Astrocyte of the cerebellum (primary cell): ENCODE measurements around the gene MRC1.

Experiments used
- DNase-seq: peaks from one replicate; pipeline ENCODE4 v3.0.0-alpha.2; 2011; ENCODE audit warnings: low read depth
- H3K4me3 ChIP-seq: 2 replicates; pipeline ENCODE4 v1.5.1; 2011; ENCODE audit warnings: mild to moderate bottlenecking, low read depth, low read length, moderate library complexity
- CTCF ChIP-seq: IDR thresholded peaks from 2 replicates; pipeline ENCODE4 v1.5.1; 2012; ENCODE audit warnings: low read length, low read depth, moderate library complexity, mild to moderate bottlenecking; ENCODE audit errors: missing control alignments
- in situ Hi-C: cut with HindIII; loops from 2 replicates; pipeline ENCODE4 v1.10.0; 2017; ENCODE audit warnings: low sequenced_read_pairs

The MRC1 gene

GRCh38 chr10:17910125-17910789 is 101.1 kb downstream of the MRC1 start:
- in situ Hi-C loops: no loop called here
- no peak overlapping the region for H3K4me3 ChIP-seq
- peak; percentile 46 for DNase-seq
- TF ChIP-seq CTCF: peak; percentile 71

DNA sequence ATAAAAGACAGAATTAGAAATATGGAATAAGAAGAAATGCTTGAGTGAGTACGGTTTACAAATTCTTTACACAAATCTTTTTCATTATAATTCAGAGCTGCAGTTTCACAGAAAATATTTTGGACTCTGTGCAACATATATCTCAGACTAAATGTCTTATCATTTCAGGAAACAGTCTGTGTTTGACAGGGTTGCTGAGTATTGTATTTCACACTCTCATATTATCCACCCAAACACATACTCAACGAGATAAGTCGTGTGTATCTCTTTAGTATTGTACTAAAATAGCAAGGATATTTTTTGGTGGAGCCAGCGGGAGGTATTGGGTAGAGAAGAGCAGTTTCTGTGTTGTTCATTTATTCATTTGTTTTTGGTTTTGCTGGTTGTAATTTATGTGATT is 103.6 kb downstream of the MRC1 start:
- TF ChIP-seq CTCF: no peak
- DNase-seq: no peak
- no peak overlapping the region for H3K4me3 ChIP-seq
- in situ Hi-C loops: no loop called here

GRCh38 chr10:17913604-17914003 is 104.5 kb downstream of the MRC1 start:
- DNase-seq: no peak
- H3K4me3 ChIP-seq: no peak overlapping the region
- in situ Hi-C loops: no loop called here
- no peak for TF ChIP-seq CTCF

DNA sequence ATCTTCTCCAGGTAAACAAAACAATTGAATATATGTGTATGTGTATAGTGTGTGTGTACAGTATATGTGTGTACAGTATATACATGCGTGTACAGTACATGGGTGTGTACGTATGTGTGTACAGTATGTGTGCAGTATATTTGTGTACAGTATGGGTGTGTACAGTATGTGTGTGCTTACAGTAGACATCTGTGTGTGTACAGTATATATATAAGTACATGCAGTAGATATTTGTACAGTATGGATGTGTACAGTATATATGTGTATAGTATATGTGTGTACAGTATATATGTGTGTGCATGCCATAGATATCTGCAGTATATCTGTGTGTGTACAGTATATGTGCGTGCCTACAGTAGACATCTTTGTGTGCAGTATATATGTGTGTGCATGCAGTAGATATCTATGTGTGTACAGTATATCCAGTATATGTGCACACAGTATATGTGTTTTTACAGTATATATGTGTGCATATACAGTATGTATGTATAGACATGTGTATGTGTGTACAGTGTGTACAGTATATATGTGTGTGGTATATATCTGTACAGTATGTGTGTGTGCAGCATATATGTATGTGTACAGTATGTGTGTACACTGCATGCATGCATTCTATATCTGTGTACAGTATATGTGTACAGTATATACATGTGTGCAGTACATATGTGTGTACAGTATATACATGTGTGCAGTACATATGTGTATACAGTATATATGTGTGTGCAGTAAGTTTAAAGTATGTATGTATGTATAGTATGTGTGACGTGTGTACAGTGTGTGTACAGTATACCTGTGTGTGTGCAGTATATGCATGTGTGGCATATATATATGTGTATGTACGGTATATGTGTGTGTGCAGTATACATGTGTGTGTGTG is 105.3 kb downstream of the MRC1 start:
- DNase-seq: no peak
- no peak overlapping the region for H3K4me3 ChIP-seq
- no peak for TF ChIP-seq CTCF
- in situ Hi-C loops: no loop called here

DNA sequence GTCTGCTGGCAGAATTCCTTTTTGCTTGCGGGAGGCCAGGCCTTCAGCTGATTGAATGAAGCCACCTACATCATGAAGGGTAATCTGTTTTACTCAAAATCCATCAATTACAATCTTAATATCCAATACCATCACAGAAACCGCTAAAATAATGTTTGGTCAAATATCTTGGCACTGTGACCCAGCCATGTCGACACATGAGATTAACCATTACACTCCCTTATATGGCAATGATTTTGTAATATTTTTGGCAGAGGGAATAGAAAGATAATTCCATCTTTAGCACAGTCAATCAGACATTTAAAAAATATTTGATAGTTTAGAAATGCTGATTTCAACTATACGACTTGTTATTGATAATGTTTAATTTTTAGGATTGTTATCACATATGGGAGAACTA is 106.0 kb downstream of the MRC1 start:
- DNase-seq: no peak
- in situ Hi-C loops: no loop called here
- no peak for TF ChIP-seq CTCF
- H3K4me3 ChIP-seq: no peak overlapping the region

DNA sequence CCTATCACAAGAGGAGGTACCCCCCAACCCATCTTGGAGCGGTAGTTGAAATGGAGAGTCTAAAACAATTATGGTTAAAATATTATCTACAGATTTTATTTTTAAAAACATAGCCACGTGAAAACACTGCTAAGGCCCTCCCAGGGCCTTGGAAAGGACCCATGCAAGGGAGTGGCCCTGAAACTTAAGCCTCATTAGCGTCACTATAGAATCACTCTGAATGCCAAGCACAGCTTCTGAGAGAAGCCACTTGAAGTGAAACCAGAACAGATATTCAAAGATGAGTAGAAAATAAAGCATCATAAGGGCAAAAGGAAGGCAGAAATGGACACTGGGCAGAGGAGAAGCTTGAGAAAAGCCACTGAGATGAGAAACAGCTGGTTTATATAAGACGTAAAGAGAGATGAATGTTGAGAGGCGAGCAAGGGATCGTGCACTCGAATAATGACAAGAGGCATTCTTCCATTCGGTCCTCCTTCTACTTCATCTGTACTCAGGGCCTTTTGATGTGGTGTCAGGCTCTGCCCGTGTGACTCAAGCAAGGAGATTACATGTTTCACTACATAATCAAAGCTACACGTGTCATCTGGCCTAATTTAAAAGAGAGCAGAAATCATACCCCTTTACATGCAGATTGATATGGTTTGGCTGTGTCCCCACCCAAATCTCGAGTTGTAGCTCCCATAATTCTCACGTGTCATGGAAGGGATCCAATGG is 109.2 kb downstream of the MRC1 start:
- in situ Hi-C loops: no loop called here
- no peak overlapping the region for H3K4me3 ChIP-seq
- no peak for DNase-seq
- TF ChIP-seq CTCF: no peak
